HG02938 (cell line): ENCODE data around the gene NPY1R.

Experiments used
- ATAC-seq: cut with Tn5 transposase; IDR thresholded peaks from one replicate; pipeline ENCODE4 v1.9.1; 2021; ENCODE audit warnings: mild to moderate bottlenecking, moderate library complexity; ENCODE audit not compliant: unreplicated experiment

Gene NPY1R

DNA sequence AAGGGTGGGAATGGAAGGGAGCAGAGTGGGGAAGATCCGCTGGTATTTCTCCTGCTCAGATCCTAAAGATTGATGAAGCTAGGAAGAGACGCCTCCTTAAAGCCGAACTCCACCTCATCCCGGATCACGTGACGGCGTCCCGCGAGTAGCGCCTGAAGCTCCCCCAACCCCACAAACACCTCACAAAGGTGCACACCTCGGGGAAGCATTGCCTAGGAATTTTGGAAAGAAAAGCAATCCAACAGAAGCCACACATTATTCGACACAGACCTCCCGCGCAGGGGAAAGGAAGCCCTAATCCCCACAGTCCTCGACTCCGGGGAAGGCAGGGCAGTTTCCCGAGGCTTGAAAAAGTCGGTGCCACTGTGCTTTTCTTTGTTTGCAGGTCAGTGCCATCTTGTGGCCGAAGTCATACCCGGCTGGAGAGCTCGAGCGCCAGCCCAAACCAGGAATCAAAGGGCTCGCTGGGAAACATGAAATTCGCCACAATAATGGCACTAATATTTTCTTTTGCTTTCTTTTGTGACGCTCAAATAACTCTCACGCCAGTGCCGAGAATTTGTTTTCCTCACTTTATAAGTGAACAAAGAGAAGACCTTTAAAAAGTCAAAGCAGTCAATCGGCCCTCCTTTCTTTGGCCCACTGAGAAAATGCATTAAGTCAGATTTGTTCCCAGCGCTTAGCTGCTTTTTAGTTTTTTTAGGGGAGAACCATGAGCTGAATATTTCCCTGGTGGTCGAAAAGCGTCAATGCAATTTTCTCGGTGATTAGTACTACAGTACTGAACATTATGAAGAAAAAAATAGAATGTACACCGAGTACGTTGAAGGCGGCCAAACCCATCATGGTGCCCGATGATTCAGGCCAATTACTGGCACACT lies at the start of gene NPY1R:
TSS of gene NPY1R (minus strand) at position 71 of the 881 bp plus-strand sequence. CDS start 6,042 bp downstream, outside the sequence.
- peak; percentile 67 for ATAC-seq

GRCh38 chr4:163380703-163381102 lies 48.3 kb upstream of the NPY1R start:
- no peak for ATAC-seq

- no peak for ATAC-seq
These were observed 46.3 kb upstream of the NPY1R start for GRCh38 chr4:163378661-163379060.

DNA sequence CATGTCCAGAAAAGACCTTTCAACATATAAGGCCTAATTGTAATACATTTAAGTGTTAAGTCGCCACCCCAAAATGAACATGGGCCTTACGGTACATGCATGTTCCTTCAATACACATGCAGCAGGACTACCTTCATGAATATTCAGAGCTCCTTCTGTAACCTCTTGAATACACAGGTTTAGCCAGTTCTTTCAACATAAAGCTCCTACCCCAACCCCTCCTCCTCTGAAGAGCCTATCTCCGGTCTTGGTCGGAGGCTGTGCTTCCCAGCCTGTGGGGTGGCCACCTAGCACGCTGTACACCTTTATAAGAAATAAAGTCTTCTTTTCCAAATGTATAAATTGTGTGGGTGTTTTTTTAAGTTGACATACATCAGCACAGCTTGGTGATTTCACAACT lies 39.6 kb upstream of the NPY1R start:
- ATAC-seq, result no peak

DNA sequence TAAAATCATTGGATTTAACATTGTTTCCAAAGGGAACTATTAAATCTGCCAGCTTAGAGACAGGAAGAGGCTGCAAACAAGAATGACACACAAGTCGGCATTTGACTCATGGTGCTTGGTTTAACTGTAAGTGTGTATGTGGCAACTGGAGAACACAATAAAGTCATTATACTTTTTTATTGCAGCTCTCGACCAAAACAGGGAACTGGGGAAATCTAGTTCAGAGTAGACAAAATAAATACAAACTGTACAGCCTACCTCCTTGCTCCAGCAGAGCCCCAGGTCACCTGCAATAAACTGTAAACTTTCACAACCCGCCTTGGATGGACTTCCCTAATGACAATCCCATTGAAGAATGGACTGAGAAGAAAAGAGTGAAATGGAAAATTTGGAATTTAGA lies 35.3 kb upstream of the NPY1R start:
- ATAC-seq, result no peak

- ATAC-seq, result no peak
These were observed 23.7 kb upstream of the NPY1R start for GRCh38 chr4:163356104-163356503.

- ATAC-seq, result no peak
These were observed 20.7 kb upstream of the NPY1R start for GRCh38 chr4:163353054-163353453.

DNA sequence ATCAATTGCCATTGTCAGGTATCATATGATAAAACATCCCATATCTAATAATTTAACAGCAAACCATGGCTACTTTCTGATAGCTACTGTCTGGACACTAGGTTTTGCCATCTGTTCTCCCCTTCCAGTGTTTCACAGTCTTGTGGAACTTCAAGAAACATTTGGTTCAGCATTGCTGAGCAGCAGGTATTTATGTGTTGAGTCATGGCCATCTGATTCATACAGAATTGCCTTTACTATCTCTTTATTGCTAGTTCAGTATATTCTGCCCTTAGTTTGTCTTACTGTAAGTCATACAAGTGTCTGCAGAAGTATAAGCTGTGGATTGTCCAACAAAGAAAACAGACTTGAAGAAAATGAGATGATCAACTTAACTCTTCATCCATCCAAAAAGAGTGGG lies 18.3 kb upstream of the NPY1R start:
- ATAC-seq, result no peak

DNA sequence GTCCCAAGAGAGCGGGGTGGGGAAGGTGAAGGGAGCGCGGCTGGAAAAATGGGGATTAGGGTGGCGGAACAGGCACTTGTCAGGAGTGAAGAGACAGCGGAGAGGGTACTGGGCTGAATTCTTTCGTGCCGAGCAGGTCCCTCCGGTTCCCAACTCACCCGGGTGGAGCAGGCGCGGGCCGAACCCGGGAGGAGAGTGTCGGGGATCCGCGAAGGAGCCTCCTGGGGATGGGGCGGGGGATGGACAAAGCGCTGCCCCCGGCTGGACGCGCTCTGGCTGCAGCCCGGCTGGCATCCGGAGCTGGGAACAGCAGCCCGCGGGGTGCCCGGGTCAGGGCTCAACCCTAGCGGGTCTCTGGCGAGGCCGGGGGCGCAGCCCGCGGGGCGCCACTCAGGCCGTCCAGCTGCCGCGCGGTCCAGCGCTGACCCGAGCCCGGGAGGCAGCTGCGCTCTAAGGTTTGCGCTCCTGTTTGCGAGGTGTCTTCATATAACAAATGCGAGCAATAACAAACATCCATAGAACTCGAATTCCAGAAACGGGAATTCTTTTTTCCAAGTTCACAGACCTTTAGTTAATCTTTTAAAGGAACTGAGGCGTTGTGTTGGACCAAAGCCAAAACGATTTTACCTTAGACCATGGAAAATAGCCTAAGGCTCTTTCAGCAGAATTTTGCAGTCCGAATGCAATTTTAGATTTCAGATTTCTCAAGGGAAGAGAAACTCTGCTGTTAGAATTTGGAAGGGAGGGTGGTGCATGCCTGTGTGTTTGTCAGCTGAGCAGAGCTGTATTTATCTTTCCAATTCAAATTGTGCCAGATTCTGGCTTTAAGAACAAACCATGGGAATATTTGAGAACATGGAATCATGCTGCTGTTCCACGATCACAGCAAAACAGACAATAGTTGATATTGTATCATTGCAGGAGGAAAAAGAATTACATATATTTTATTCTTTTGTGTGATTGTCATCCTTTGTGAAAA lies 12.0 kb upstream of the NPY1R start:
- no peak for ATAC-seq

- no peak for ATAC-seq
These were observed 11.3 kb upstream of the NPY1R start, which contains the start of gene NPY5R for GRCh38 chr4:163343604-163344146. Gene NPY5R, plus strand, starts transcription at chr4:163343892. Its CDS starts 6,382 bp downstream, at chr4:163350274.

DNA sequence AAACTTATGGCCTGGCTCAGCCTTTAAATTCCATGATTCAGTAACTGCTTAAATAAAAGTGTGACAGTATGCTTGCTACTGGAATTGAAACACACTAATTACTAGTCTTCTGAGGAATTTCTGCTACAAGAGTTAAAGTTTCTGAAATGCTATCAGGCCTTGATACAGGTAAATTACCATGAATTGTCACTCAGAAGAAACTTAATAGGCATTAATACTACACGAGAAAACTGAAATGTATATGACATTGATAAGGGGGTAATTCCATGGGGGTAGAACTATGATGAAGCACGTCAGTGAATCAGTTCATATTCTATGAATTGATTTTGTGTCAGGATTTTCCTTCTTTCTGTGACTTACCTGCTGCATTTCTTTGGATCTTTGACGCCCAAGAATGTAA lies 3.0 kb upstream of the NPY1R start:
- ATAC-seq, result no peak

DNA sequence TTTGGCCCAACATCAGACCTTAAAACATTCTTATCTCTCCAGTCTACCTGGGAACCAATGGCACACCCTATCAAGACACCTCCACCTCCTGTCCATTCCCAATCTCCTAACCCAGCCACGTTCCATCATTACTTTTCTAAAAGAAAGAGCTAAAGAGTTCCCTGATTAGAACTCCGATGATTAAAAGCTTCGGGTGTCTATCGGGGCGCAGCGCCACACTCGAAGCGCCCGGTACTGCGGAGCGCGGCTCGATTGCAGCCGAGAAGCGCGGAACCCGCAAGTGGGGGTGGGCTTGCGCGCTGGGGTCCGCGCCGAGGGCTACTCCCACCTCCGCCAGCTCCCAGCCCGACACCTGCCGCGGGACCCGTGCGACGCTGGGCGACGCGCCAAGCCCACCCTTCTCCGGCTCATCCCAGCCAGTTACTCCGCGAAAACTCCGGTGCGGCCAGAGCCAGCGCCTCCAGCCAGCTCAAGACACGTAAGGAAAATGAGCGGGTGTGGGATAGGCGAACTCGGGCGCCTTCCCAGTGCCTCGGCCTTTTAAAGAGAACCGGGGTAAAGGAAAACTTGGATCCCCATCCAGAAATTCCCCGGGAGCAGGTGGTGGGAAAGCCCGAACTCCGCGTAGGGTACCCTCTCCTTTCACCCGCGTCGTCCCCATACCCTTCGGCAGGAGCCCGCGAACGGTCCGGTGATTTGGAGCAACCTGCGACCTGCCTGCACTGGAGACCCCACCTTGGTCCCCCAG lies 593 bp downstream of the NPY1R start:
- ATAC-seq, result no peak

DNA sequence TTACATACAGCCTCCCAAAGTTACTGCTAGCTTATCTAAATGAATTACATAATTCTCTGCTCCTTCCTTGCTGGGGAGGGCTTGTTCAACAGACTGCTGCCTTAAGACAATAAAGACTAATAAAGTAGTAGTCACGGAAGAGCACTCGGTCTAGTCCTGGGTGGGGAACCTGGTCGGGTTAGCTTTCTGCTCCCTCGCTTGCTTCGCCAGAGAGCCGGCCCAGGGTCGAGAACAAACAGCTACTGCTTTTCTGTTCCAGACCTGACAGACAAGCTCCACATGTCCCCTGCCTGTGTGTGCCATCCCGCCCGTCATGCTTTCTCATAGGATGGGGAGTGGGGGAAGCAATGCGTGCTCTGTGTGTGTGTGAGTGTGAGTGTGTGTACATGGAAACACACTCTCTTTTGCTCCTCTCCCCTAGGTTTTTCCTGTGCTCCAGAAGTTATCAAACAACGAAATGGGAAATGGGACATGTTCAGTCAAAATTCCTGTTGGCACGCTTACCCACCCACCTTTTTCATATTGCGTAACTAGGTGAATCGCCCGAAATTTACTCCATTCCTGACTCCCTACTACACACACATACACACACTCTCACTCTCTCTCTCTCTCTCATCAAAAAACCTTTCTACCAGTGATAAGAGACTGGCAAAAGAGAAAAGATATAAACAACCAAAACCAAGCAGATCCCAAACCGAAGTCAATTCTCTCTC lies 1.3 kb downstream of the NPY1R start:
- ATAC-seq, result no peak

GRCh38 chr4:163317110-163317509 lies 15.3 kb downstream of the NPY1R start:
- no peak for ATAC-seq

- no peak for ATAC-seq
These were observed 22.9 kb downstream of the NPY1R start for GRCh38 chr4:163309466-163309865.

DNA sequence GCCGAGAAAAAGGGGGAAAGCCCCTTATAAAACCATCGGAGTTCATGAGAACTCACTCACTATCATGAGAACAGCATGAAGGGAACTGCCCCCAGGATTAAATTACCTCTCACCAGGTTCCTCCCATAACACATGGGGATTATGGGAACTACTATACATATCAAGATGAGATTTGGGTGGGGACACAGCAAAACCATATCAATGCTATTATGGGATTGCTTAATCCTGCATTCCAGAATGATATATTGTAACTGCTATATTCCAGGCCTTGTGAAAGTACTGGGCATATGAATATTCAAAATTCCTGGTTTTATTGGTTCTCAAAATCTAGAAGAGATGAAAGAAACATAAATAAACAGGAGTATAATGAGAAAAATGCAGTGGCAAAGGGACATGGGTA lies 29.3 kb downstream of the NPY1R start:
- ATAC-seq, result no peak

GRCh38 chr4:163300445-163300844 lies 32.0 kb downstream of the NPY1R start:
- ATAC-seq, result no peak

DNA sequence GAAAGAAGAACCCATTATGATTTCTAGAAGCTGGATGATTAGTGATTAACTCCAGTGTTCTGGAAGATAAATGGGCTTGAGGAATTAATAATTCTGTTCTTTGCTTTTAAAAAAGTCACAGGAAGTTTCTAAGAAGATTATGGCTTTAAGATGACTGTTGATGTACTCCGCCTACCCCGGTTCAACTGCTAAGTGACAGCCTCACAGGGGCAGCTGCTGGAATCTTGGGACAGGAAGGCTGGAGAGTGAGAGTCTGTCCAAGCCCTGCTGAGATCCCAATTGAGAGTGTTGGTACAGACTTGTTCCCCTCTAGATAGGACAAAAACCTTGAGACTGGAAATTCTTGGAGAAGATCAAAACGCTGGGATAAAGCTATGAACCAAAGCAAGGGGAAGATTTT lies 37.3 kb downstream of the NPY1R start:
- ATAC-seq, result no peak

- no peak for ATAC-seq
These were observed 48.1 kb downstream of the NPY1R start for GRCh38 chr4:163284304-163284703.
